ENCODE results near the gene CNTNAP2. TPM values are rescaled to one million over a fixed set of nuclear protein-coding genes. Genes with fewer than 3 reads are reported as not detected.

CNTNAP2 gene
- total and polyA plus RNA-seq, 2 donors (not counting 1 experiment from before 2014, with no cell fraction given), result not detected

GRCh38 chr7:148222721-148223120 is 2106.1 kb downstream of the CNTNAP2 start:
- no peaks in the 10 kb centered on the region for H4K20me1 ChIP-seq (ENCODE audit: control insufficient read depth, extremely low read depth, insufficient read depth, low read length)
- TF ChIP-seq EZH2 (IDR thresholded peaks at IDR 0.05; ENCODE audit: low read length, missing control alignments) (no peak), CTCF (conservative IDR thresholded peaks at IDR 0.05 in 1 of 2, IDR thresholded peaks at IDR 0.05 in 1 of 2; ENCODE audit: low read depth in 1 of 2, low read length in 2 of 2) (no peak)
- H3K36me3 ChIP-seq (ENCODE audit: control insufficient read depth, insufficient read depth, low read length), result no peaks in the 10 kb centered on the region
- no peak for DNase-seq (ENCODE audit: low read depth in 2 of 2)
- no peak overlapping the region for H3K4me2 ChIP-seq (ENCODE audit: extremely low read depth, insufficient read depth, low read length)
- no peak overlapping the region for H3K9ac ChIP-seq (ENCODE audit: insufficient read depth, low read length)
- no peak overlapping the region for H3K27ac ChIP-seq (ENCODE audit: insufficient read depth, low read length)
- no peaks in the 10 kb centered on the region for H3K9me3 ChIP-seq (ENCODE audit: control insufficient read depth, insufficient read depth, low read depth, low read length)
- no peak overlapping the region for H2AFZ ChIP-seq (ENCODE audit: low read length)
- no peaks in the 10 kb centered on the region for H3K27me3 ChIP-seq (ENCODE audit: control insufficient read depth, insufficient read depth, low read length)
- H3K4me3 ChIP-seq (replicated peaks in 1 of 4; ENCODE audit: control extremely low read depth in 1 of 4, insufficient read depth in 1 of 4, low read depth in 3 of 4, low read length in 4 of 4), result no peak overlapping the region
- H3K4me1 ChIP-seq (ENCODE audit: control insufficient read depth, extremely low read depth, insufficient read depth, low read length), result no peaks in the 10 kb centered on the region
- no peaks in the 10 kb centered on the region for H3K79me2 ChIP-seq (ENCODE audit: control insufficient read depth, insufficient read depth, low read length)

DNA sequence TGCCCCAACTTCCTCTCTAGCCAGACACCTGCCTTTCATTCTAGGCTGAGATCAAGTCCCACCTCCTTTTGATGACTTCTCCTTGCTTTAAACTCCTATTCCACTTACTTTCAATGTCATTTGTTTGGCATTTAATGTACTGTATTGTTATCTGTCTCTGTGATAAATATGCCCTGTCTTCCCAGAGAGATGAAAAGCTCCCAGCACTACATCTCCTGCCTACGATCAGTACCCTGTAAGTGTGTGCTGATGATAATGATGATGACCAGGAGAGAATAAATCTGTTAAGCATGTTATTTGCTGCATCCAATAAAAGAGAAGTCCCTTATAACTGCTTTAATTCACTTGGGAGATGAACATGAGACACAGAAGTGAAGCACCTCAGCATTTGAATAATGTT is 2106.6 kb downstream of the CNTNAP2 start:
- no peak overlapping the region for H3K27ac ChIP-seq (ENCODE audit: insufficient read depth, low read length)
- TF ChIP-seq CTCF (conservative IDR thresholded peaks at IDR 0.05 in 1 of 2, IDR thresholded peaks at IDR 0.05 in 1 of 2; ENCODE audit: low read depth in 1 of 2, low read length in 2 of 2), result no peak
- TF ChIP-seq EZH2 (IDR thresholded peaks at IDR 0.05; ENCODE audit: low read length, missing control alignments), result no peak
- H3K4me2 ChIP-seq (ENCODE audit: extremely low read depth, insufficient read depth, low read length), result no peak overlapping the region
- H3K79me2 ChIP-seq (ENCODE audit: control insufficient read depth, insufficient read depth, low read length), result no peaks in the 10 kb centered on the region
- DNase-seq (ENCODE audit: low read depth in 2 of 2), result no peak
- H4K20me1 ChIP-seq (ENCODE audit: control insufficient read depth, extremely low read depth, insufficient read depth, low read length), result no peaks in the 10 kb centered on the region
- no peaks in the 10 kb centered on the region for H3K27me3 ChIP-seq (ENCODE audit: control insufficient read depth, insufficient read depth, low read length)
- no peak overlapping the region for H3K9ac ChIP-seq (ENCODE audit: insufficient read depth, low read length)
- no peaks in the 10 kb centered on the region for H3K9me3 ChIP-seq (ENCODE audit: control insufficient read depth, insufficient read depth, low read depth, low read length)
- H3K4me1 ChIP-seq (ENCODE audit: control insufficient read depth, extremely low read depth, insufficient read depth, low read length), result no peaks in the 10 kb centered on the region
- no peak overlapping the region for H2AFZ ChIP-seq (ENCODE audit: low read length)
- H3K4me3 ChIP-seq (replicated peaks in 1 of 4; ENCODE audit: control extremely low read depth in 1 of 4, insufficient read depth in 1 of 4, low read depth in 3 of 4, low read length in 4 of 4), result no peak overlapping the region
- H3K36me3 ChIP-seq (ENCODE audit: control insufficient read depth, insufficient read depth, low read length), result no peaks in the 10 kb centered on the region

DNA sequence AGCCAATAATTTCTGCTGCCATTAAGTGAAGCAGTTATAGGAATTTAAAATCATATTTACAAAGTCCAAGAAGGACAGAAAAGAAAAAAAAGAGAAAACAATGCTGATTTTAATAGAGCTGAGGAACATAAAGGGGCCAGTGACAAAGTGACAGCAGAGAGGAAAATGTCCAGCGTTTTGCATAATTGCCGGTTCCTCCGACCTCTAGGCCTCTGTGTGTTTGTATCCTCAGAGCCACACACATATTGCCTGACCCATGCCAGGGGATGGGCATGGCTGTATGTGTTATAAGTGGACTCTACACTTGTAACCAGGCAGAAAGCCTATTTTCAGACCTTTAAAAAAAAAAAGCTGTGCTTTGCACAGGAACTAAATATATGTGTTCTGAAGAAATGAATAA is 2107.1 kb downstream of the CNTNAP2 start:
- H3K79me2 ChIP-seq (ENCODE audit: control insufficient read depth, insufficient read depth, low read length), result no peaks in the 10 kb centered on the region
- no peaks in the 10 kb centered on the region for H4K20me1 ChIP-seq (ENCODE audit: control insufficient read depth, extremely low read depth, insufficient read depth, low read length)
- H3K27ac ChIP-seq (ENCODE audit: insufficient read depth, low read length), result no peak overlapping the region
- TF ChIP-seq CTCF (conservative IDR thresholded peaks at IDR 0.05 in 1 of 2, IDR thresholded peaks at IDR 0.05 in 1 of 2; ENCODE audit: low read depth in 1 of 2, low read length in 2 of 2), result no peak
- TF ChIP-seq EZH2 (IDR thresholded peaks at IDR 0.05; ENCODE audit: low read length, missing control alignments), result no peak
- H3K9ac ChIP-seq (ENCODE audit: insufficient read depth, low read length), result no peak overlapping the region
- no peaks in the 10 kb centered on the region for H3K4me1 ChIP-seq (ENCODE audit: control insufficient read depth, extremely low read depth, insufficient read depth, low read length)
- H2AFZ ChIP-seq (ENCODE audit: low read length), result no peak overlapping the region
- H3K4me3 ChIP-seq (replicated peaks in 1 of 4; ENCODE audit: control extremely low read depth in 1 of 4, insufficient read depth in 1 of 4, low read depth in 3 of 4, low read length in 4 of 4), result no peak overlapping the region
- H3K9me3 ChIP-seq (ENCODE audit: control insufficient read depth, insufficient read depth, low read depth, low read length), result no peaks in the 10 kb centered on the region
- H3K27me3 ChIP-seq (ENCODE audit: control insufficient read depth, insufficient read depth, low read length), result no peaks in the 10 kb centered on the region
- no peak overlapping the region for H3K4me2 ChIP-seq (ENCODE audit: extremely low read depth, insufficient read depth, low read length)
- no peak for DNase-seq (ENCODE audit: low read depth in 2 of 2)
- no peaks in the 10 kb centered on the region for H3K36me3 ChIP-seq (ENCODE audit: control insufficient read depth, insufficient read depth, low read length)

Measured in fibroblast of lung (primary cell).